Retinal pigment epithelial cell (primary cell): ENCODE results near the gene SLC5A6.

ENCODE experiments used
- DNase-seq: peaks from one replicate; pipeline ENCODE4 v3.0.0-alpha.2; 2010; ENCODE audit warnings: low read depth
- H3K4me3 ChIP-seq: 2 replicates; pipeline ENCODE4 v1.5.1; 2011; ENCODE audit warnings: mild to moderate bottlenecking, low read length, control low read depth, moderate library complexity
- TF ChIP-seq, protein P1 (sequence below): conservative IDR thresholded peaks from 2 replicates; pipeline ENCODE4 v1.5.1; 2011; ENCODE audit warnings: low read depth, low read length, control low read depth, inconsistent platforms

Gene SLC5A6

DNA sequence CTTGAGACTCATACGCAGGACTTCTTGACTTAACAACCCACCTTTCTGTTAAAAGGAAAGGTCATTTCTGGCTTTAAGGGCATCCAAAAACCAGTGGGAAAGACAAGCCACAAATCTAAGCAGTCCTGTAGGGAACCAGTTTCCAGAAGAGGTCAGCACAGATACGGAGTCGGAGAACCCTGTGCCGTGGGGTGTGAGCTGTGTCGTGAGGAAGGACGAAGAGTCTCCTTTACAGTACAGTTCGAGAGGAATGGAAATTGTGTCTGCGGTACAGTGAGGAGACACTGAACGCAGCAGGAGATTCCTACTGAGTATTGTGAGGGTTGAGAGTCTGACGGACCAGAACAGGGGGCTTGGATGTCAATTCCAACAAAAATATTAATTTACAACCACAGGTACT lies 33.0 kb upstream of the SLC5A6 start:
- no peak for DNase-seq
- TF ChIP-seq, protein P1, sequence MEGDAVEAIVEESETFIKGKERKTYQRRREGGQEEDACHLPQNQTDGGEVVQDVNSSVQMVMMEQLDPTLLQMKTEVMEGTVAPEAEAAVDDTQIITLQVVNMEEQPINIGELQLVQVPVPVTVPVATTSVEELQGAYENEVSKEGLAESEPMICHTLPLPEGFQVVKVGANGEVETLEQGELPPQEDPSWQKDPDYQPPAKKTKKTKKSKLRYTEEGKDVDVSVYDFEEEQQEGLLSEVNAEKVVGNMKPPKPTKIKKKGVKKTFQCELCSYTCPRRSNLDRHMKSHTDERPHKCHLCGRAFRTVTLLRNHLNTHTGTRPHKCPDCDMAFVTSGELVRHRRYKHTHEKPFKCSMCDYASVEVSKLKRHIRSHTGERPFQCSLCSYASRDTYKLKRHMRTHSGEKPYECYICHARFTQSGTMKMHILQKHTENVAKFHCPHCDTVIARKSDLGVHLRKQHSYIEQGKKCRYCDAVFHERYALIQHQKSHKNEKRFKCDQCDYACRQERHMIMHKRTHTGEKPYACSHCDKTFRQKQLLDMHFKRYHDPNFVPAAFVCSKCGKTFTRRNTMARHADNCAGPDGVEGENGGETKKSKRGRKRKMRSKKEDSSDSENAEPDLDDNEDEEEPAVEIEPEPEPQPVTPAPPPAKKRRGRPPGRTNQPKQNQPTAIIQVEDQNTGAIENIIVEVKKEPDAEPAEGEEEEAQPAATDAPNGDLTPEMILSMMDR: no peak
- no peak overlapping the region for H3K4me3 ChIP-seq

GRCh38 chr2:27243391-27244130 lies 31.5 kb upstream of the SLC5A6 start:
- no peak for DNase-seq
- TF ChIP-seq, protein P1: no peak
- H3K4me3 ChIP-seq: no peak overlapping the region

DNA sequence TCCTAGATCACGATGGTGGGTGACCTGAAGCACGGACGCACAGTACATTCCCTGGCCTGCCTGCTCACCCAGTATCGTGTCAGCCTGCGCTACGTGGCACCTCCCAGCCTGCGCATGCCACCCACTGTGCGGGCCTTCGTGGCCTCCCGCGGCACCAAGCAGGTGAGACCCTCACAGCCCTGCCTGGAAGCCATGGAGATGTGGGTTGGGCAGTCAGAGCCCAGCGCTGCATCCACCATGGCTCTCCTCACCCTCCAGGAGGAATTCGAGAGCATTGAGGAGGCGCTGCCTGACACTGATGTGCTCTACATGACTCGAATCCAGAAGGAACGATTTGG lies 30.5 kb upstream of the SLC5A6 start:
- TF ChIP-seq, protein P1: no peak
- no peak for DNase-seq
- H3K4me3 ChIP-seq: no peak overlapping the region

DNA sequence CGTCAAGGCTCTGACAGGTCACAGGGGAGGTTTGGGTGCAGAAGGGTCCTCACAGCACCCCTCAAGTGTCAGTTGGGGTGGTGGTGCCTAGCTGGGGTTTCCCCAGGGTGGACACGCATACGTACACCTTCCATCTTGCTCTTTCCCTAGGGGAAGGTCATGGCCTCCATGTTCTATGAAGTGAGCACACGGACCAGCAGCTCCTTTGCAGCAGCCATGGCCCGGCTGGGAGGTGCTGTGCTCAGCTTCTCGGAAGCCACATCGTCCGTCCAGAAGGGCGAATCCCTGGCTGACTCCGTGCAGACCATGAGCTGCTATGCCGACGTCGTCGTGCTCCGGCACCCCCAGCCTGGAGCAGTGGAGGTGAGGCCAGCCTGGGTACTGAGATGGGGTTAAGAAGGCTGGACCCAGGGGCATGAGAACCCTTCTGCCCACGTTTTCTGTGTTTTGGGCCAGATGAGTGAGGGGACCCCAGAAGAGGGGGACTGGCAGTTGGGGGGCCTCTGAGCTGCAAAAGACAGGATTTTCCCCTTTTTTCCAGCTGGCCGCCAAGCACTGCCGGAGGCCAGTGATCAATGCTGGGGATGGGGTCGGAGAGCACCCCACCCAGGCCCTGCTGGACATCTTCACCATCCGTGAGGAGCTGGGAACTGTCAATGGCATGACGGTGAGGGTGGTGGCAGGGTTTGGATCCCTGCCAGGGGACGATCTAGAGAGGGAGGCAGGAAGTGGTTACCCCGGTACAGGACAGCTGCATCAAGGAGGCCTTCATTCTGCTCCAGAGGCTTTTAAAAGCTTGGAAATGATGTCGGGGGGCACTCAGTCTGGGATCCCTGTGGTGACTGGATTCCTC lies 29.9 kb upstream of the SLC5A6 start:
- no peak overlapping the region for H3K4me3 ChIP-seq
- DNase-seq: no peak
- TF ChIP-seq, protein P1: no peak

DNA sequence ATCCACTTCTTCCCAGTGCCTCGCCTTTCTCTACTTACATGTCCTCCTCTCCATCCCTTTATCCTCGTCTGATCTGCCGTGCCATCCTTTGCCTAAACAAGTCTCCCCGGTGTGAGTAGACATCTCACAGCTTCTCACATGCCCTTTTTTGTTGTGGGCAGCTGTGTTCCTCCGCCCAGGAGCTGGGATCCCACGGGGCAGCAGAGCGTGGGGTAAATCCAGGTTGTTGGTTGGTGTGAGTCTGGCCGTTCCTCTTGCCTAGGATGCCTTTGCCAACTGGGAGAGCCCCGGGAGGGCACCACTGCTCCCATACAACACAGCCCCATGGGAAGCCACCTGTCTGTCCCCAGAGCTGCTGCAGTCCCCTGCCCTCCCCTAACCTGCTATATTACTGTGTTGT lies 28.3 kb upstream of the SLC5A6 start:
- TF ChIP-seq, protein P1: no peak
- DNase-seq: no peak
- no peak overlapping the region for H3K4me3 ChIP-seq

GRCh38 chr2:27238976-27239375 lies 26.9 kb upstream of the SLC5A6 start:
- TF ChIP-seq, protein P1: no peak
- H3K4me3 ChIP-seq: no peak overlapping the region
- no peak for DNase-seq
